HG02943 (cell line): ENCODE measurements around the gene LOXL4.
"Not testable (repeated sequence)": the region's sequence is repeated elsewhere in the genome, so short reads cannot be mapped to it uniquely, and the experiment has no call there.

ENCODE experiments used
- ATAC-seq: cut with Tn5 transposase; IDR thresholded peaks from one replicate; pipeline ENCODE4 v1.9.1; 2021; ENCODE audit warnings: mild to moderate bottlenecking, low read depth, moderate library complexity; ENCODE audit not compliant: unreplicated experiment

Gene LOXL4

DNA sequence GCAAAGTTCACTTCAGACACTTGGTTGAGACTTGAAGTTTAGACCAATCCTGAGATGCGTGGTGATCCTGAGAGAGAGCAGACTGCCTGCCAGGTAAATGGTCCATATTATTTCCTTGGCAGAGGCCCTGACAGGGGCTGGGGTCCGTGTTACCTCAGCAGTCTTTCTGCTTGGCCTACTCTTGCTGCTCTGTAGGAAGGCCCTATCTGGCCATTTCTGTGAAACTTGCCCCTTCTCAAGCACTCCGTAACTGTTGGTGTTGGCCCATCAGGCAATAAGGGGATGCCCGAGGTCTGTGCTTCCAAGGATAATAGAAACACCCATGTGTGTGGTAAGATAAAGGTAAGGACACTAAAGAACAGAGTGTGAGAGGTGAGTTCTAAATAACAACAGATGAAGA is 20.0 kb downstream of the LOXL4 start:
- ATAC-seq: no peak

DNA sequence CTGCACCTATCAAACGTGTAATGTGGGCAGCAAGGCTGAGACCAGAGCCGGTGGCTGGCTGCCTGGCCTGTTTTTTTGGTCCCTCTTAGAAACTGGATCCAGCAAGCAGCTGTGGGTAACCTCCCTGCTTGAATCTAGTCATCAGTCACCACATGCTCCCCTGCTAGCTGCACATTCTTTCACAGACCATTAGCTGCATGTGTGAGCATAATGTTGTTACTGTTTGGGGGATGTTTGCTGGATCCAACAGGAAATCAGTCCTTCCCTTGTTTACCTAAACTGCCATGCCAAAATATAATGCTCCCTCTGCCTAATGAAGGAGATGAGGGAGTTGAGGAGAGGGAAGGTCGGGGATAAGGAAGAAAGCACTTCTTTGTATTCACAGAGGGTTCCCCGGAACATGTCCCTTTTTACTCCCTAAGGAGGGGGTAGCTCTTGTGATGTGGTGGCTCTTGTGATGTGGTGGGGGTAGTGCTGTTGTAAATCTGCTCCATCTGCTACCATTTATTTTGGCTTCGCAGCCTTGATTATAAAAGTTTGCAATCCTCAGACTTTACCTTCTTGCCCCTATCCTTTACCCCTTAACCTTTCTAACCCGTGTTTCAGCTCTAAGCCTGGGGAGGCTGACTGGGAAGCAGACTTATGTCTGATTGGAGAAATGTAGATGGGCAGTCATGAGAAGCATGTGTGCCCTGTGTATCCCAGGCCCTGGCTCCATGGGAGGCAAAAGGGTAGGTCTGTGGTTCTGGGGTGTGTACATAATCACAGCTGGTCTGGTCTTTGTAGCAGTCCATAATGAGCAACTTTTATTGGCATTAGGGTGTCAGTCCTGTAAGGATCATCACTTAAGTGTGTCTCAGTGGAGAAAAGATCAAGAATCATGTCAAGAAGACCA is 20.8 kb downstream of the LOXL4 start:
- ATAC-seq: no peak

DNA sequence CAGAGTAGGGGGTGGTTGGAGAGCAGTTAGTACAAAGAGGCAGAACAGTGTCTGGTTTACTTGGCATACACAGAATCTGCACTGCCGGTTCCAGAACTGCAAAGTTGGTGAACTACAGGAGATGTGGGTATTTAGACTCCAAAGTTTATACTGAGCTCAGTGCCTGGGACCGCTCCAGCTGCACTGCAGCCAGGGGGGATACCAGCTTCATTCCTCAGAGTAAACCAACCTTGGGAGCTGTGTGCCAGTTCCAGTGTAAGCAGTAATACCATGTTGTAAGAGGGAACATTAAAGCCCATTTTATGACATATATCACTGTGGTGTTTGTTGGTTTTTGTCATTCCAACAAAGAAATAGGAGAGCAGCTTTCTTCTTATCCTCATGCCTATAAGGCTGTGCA is 23.4 kb downstream of the LOXL4 start:
- ATAC-seq: no peak

DNA sequence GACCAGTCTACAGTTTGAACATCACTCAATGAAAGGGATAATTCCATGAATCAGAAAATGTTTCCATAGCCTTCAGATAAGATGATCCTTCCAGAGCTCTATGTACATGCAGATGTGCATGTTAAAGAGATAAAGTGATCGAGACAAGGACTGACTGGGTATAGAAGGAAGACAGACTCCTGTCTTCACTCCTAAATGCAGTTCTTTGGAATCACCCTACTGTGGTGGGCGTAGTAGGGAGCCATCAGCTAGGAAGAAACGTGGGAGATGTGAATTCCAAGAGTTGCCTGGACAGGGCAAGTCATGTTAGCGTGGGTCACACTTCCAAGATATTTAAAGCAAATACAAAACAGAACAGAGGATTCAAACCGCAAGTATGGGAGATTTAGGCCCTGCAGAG is 23.9 kb downstream of the LOXL4 start:
- ATAC-seq: no peak

DNA sequence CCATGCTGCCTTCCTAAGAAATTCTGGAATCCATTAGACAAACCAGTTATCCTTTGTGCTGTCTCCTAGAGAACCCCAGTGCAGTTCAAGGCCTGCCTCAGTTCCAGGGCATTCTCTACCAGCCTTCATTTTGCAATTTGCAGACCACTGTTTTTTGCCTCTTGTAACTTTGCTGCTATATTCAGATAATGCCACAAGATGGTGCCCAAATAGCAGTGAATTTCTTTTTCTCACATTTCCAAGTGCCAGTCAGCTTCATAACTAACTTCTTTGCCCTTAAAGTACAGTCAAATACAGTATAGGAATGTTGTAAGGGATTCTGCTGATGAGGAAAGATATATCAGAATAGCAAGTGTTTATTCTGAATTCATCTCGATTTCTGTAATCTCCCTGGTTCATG is 25.2 kb downstream of the LOXL4 start:
- ATAC-seq: no peak

DNA sequence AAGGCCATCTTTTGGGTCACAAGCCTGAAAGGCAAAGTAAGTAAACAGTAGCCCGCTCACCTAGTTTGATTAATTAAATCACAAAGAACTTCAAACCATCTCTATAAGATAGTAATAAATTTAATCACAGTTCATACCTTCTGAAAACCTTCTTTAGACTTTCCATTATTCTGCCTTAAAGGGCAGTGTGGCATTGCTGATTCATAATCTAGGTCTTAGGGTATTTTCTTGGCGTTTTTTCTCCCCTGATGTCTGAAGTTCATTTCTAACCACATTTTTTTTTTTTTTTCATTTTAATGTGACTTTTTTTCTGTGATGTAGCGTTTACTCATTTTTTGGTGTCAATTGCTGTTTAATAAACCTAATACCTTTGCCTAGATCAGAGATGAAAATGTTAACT is 27.5 kb downstream of the LOXL4 start:
- no peak for ATAC-seq

DNA sequence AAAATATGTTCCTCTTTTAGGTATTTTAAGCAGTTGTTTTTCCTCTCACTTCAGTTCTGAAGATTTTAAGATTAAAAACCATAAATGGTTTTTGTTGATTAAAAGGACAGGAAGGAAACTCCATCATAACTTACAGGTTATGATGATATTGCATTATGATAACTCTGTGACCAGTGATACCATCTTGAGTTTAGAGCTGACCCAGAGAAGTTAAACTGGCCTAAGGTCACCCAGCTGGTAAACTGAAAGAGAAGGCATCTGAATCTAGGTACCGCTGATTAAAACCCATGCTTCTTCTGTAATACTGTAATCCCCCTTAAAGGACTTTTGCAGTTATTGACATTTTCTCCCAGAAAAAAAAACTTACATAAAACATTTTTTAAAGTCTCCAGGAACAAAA is 29.6 kb downstream of the LOXL4 start:
- no peak for ATAC-seq

DNA sequence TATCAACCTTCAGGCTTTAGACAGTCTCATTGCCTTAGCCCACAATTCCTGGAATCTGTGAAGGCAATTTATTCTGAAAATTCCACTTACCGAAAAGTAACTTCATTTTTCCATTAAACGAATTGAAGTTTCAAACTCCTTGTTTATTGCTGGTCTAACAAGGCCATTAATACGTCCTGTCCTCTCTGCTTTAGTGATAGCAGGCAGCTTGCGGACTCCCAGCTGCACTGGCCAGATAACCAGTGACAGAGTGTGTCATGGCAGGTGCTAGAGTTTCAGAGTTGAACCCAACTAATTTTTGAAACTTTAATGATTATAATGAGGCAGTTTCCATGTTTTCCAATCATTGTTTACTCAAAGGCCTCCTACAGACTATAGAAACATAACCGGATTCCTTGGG is 31.1 kb downstream of the LOXL4 start:
- ATAC-seq: no peak

DNA sequence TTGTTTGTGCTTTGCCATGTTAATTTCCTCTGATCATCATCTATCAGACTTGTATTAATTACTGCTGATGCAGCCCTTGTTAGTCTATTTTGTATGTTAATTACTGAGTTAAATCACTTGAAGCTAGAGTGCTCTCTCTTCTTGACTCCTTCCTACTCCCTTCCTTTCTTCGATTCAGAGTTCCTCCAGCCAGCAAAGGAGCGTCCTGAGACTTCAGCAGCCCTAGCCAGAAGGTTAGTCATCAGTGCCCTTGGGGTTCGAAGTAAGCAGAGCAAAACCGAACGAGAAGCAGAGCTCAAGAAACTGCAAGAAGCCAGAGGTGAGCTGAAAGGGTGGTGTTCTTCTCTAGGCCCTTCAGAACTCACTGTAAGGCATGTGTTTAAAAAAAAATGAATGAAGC is 32.1 kb downstream of the LOXL4 start:
- ATAC-seq: no peak

DNA sequence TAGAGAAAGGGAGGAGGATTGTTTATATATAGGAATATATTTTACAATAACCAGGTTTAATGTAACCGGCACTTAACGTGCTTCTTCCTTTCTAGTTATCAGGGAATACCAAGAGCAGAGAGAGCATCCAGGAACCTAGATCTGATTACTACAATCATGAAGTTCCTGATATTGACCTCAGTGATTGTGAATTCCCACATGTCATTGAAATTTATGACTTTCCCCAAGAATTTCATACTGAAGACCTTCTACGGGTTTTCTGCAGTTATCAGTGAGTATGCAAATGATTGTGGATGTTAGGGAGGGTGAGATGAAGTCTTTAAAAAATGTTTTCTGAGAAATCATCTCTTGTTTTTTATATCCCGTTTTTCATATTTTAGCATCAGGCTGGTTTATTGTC is 36.6 kb downstream of the LOXL4 start:
- no peak for ATAC-seq

DNA sequence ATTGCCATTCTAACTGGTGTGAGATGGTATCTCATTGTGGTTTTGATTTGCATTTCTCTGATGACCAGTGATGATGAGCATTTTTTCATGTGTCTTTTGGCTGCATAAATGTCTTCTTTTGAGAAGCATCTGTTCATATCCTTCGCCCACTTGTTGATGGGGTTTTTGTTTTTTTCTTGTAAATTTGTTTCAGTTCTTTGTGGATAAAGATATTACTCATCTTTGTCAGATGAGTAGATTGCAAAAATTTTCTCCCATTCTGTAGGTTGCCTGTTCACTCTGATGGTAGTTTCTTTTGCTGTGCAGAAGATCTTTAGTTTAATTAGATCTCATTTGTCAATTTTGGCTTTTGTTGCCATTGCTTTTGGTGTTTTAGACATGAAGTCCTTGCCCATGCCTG is 39.7 kb downstream of the LOXL4 start:
- not testable (repeated sequence) for ATAC-seq

DNA sequence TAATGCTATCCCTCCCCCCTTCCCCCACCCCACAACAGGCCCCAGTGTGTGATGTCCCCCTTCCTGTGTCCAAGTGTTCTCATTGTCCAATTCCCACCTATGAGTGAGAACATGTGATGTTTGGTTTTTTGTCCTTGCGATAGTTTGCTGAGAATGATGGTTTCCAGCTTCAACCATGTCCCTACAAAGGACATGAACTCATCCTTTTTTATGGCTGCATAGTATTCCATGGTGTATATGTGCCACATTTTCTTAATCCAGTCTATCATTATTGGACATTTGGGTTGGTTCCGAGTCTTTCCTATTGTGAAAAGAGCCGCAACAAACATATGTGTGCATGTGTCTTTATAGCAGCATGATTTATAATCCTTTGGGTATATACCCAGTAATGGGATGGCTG is 40.3 kb downstream of the LOXL4 start:
- not testable (repeated sequence) for ATAC-seq

DNA sequence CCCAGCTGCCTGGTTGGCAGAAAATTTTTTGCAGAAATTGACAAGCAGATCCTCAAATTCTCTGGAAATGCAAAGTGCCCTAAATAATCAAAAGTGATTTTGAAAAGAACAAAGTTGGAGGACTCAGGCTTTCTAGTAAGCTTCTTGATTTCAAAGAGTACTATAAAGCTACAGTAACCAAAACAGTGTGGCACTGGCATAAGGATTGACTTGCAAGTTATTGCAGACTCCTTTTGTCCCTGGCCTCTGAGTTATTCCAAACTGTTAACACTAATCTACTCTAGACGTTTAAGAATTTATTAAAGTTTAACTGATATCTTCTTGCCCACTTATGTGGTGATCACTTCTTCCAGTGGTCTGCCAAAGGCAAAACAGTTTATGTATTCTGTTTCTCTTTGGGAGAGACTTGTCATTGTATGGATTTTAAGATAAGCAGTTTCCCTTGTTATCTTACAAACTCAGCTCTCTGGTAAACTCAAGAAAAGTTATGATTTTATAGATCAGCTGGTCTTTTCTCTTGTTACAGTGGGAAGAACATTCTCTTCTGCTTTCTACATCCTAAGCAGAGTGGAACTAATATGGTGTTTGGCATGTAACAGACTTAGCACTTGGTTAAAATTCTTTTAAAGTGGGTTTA is 41.4 kb downstream of the LOXL4 start:
- no peak for ATAC-seq

DNA sequence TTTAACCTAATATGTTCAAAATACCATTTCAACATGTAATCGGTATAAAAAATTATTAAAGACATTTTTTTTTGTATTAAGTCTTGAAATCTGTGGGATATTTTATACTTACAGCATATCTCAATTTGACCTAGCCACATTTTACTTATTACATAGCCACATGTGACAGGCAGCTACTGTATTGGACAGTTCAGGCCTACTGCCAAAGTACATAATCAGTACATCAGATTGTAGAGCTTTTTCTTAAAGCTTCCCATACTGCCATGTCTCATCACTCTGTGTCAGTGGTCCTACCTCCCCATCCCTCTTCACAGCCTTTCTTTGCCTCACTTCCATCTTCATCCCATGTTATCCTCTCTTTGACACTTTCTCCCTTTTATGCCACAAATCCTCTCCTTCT is 43.0 kb downstream of the LOXL4 start:
- ATAC-seq: no peak

DNA sequence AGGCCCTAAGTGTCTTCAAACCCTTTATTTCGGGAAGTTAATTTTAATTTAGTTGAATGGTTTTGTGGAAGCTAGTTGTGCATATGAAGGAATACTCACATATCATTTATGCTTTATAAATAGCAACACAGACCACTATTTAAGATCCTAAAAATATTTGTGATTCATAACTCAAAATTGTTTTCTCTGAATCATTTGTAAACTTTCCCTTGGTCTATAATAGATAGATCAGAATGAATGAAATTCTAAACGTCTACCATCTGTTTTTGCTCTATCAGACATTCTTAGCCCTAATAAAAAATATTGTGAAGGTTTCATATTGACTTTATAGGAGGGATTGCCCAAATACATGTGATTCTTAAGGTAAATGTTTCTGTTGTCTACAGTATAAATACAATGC is 43.5 kb downstream of the LOXL4 start:
- no peak for ATAC-seq

DNA sequence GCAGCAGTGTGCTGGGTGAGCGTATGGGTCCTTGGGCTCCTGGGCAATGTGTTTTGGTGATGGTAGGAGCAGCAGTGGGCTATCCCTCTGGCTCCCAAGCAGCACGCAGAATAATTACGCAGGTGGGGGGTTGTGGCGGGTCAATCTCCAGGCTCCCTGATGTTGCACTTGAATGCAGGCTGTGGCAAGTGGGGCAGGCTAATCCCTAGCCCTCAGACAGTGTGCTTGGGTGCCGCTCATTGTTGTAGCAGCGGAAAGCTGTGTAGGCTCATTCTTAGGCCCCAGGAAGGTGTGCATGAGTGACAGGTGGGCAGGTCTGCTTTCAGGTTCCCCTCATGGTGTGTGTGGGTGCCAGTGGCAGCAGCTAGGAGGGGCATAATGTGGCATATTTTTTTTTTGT is 44.1 kb downstream of the LOXL4 start:
- no peak for ATAC-seq

DNA sequence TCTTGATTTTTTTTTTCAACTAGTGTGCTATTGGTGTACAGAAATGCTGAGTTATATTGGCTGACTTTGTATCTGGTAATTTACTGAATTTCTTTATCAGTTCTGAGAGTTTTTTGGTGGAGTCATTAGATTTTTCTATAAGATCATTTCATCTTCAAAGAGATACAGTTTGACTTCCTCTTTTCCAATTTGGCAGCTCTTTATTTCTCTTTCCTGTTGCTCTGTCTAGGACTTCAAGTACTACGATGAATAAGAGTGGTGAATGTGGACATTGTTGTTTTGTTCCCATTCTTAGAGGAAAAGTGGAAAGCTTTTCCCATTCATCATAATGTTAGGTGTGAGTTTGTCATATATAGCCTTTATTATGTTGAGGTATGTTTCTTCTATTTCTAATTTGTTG is 50.2 kb downstream of the LOXL4 start:
- no peak for ATAC-seq

DNA sequence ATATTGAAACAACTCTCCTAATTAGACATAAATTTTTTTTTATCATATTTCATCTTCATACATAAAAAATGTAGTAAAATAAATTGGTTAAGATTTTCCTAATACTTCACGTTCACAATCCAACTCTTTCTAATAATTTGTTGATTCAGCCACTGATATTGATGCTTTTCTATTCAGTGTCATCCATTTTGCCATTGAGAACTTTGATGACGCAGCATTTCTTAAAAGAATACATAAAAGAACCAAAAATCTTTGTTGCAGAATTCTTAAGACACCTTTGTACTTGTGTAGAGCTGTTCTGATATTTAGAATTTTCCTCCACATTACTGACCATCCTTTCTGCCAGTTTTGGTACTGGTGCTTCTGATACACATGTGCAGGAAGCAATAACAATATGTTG is 52.6 kb downstream of the LOXL4 start:
- no peak for ATAC-seq

DNA sequence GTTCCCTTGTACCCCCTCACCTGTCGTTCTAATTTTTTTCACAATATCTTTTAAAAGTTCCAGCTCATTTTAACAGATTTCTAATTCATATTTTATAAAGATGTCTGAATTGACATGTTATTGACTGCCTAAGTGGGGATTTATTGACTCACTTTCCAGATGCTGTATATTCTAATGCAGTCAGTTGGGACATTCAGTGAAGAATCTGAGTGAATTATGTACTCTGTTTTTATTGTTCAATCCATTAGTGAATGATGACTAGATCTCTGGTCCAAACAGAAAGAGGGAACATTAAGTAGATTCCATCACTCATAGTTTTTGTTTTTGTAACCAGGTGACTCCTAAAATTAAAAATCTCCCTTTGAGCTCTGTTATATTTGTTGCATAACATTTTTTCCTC is 54.3 kb downstream of the LOXL4 start:
- no peak for ATAC-seq

DNA sequence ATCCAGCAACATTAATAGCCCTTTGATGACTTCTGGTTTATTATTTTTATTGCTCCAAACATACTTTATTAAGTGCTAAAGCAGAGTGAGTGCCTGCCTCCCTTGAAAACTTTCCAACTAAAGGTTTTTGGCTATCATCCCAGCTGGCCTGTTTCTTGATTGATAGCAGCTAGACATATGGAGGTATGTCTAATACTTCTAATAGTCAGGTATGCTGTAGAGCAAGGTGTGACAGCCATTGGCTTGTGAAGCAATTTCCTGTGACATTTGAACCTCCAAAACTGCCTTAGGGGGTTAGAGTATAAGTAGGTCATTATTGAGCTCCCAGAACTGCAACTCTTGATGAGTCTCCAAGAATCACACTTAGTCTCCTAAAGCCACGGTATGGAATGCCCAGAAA is 55.8 kb downstream of the LOXL4 start:
- no peak for ATAC-seq

DNA sequence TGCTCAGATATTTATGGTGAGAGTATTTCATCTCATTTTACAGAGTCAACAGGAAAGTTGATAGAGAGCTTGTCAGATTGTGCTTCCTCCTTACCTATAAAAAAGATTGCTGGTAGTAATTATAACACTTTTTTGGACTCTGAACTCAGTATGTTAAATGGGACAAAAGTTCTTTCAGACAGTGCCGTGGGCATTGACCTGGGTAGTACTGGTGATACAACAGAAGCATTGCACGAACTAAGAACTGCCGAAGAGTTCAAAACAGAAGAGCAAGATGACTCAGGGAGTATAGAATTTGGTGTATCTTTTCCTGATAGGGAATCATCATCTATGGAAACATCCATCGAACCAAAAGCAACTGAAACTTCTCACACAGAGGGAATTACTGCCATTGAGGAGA is 58.6 kb downstream of the LOXL4 start:
- no peak for ATAC-seq

DNA sequence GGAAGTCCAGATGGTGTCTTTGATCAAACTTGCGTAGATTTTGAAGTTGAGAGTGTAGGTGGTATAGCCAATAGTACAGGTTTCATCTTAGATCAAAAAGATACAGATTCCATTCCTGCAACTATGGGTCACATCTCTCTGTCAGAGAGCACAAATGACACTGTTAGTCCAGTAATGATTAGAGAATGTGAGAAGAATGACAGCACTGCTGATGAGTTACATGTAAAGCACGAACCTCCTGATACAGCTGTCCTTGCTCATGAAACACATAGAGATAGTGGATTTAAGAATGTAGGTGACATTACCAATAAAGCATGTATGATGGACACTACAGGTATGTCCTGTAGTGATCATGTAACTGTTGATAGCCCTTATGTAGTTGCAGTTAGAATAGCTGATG is 59.1 kb downstream of the LOXL4 start:
- no peak for ATAC-seq
